ENCODE data around the gene OR7C1. TPM values are rescaled to one million over a fixed set of nuclear protein-coding genes. Genes with fewer than 3 reads are reported as not detected.
"Not testable (repeated sequence)": the region's sequence is repeated elsewhere in the genome, so short reads cannot be mapped to it uniquely, and the experiment has no call there.

Gene OR7C1
- total RNA-seq, 1 donor from 2014 or later, result not detected

DNA sequence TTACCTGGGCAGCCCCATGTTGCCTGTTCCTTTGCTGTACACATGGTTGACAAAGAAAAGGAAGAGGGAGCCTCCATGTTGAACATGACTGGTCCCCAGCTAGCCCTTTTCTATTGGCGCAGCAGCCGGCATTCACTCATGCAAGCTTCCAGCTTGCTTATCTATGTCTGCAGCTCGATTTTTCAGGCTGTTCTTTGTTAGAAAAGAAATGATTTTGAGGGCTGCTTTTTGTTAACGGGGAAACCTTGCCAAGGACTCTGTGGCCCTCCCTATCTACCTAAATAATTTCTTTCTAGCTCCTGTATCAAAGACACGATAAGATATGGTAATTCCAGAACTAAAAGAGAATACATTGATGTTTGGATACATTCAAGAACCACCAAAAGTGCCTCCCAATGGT is 36.2 kb downstream of the OR7C1 start:
- DNase-seq (ENCODE audit: low read depth, low spot score), result no peak
- Mint-ChIP-seq H3K27me3 (ENCODE audit: low read depth) (peaks cover 59% of the 10 kb centered on the region), H3K4me3 (no peak overlapping the region), H3K36me3 (ENCODE audit: low read depth) (no peaks in the 10 kb centered on the region), H3K27ac (ENCODE audit: unreplicated experiment) (no peak overlapping the region), H3K9me3 (peaks cover 2% of the 10 kb centered on the region), H3K4me1 (no peaks in the 10 kb centered on the region)
- TF ChIP-seq, protein P1, sequence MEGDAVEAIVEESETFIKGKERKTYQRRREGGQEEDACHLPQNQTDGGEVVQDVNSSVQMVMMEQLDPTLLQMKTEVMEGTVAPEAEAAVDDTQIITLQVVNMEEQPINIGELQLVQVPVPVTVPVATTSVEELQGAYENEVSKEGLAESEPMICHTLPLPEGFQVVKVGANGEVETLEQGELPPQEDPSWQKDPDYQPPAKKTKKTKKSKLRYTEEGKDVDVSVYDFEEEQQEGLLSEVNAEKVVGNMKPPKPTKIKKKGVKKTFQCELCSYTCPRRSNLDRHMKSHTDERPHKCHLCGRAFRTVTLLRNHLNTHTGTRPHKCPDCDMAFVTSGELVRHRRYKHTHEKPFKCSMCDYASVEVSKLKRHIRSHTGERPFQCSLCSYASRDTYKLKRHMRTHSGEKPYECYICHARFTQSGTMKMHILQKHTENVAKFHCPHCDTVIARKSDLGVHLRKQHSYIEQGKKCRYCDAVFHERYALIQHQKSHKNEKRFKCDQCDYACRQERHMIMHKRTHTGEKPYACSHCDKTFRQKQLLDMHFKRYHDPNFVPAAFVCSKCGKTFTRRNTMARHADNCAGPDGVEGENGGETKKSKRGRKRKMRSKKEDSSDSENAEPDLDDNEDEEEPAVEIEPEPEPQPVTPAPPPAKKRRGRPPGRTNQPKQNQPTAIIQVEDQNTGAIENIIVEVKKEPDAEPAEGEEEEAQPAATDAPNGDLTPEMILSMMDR (conservative IDR thresholded peaks at IDR 0.05), result no peak

DNA sequence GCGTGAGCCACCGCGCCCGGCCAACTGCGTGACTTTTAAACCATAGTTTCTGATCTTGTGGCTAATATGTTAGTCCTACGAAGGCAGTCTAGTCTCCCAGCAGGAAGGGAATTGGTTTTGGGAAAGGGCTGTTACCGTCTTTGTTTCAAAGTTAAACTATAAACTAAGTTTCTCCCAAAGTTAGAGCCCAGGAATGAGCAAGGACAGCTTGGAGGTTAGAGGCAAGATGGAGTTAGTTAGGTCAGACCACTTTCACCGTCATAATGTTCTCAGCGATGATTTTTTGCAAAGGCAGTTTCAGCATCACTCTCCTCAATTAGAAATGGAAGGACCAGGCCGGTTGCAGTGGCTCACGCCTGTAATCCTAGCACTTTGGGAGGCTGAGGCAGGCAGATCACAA is 39.0 kb downstream of the OR7C1 start:
- H3K4me1 Mint-ChIP-seq, result no peaks in the 10 kb centered on the region
- no peak overlapping the region for H3K27ac Mint-ChIP-seq (ENCODE audit: unreplicated experiment)
- no peaks in the 10 kb centered on the region for H3K36me3 Mint-ChIP-seq (ENCODE audit: low read depth)
- H3K27me3 Mint-ChIP-seq (ENCODE audit: low read depth), result peaks cover 66% of the 10 kb centered on the region
- no peak overlapping the region for H3K4me3 Mint-ChIP-seq
- TF ChIP-seq, protein P1 (conservative IDR thresholded peaks at IDR 0.05), result no peak
- DNase-seq (ENCODE audit: low read depth, low spot score), result no peak
- H3K9me3 Mint-ChIP-seq, result peaks cover 2% of the 10 kb centered on the region

DNA sequence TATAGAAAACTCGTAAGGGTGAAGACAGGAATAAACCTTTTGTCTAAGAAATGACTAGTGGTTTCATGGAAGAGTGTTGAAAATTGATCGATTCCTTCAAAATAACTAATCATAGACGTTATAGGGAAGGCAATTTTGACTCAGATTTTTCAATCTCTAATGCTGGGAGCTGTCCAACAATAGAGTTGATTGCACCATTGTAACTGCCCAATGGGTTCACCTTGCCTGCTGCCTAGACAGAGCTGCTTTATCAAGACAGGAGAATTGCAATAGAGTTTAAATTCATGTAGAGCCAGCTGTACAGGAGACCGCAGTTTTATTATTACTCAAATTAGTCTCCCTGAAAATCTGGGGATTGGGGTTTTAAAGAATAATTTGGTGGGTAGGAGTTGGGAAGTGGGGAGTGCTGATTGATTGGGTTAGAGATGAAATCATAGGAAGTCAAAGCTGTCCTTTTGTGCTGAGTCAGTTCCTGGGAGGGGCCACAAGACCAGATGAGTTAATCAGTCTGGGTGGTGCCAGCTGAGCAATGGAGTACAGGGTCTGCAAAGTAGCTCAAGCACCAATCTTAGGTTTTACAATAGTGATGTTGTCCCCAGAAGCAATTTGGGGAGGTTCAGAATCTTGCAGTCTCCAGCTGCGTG is 39.8 kb downstream of the OR7C1 start:
- Mint-ChIP-seq H3K27me3 (ENCODE audit: low read depth) (peaks cover 64% of the 10 kb centered on the region), H3K36me3 (ENCODE audit: low read depth) (no peaks in the 10 kb centered on the region), H3K9me3 (peaks cover 2% of the 10 kb centered on the region), H3K4me3 (no peak overlapping the region), H3K4me1 (no peaks in the 10 kb centered on the region), H3K27ac (ENCODE audit: unreplicated experiment) (no peak overlapping the region)
- DNase-seq (ENCODE audit: low read depth, low spot score), result no peak
- TF ChIP-seq, protein P1 (conservative IDR thresholded peaks at IDR 0.05), result no peak

DNA sequence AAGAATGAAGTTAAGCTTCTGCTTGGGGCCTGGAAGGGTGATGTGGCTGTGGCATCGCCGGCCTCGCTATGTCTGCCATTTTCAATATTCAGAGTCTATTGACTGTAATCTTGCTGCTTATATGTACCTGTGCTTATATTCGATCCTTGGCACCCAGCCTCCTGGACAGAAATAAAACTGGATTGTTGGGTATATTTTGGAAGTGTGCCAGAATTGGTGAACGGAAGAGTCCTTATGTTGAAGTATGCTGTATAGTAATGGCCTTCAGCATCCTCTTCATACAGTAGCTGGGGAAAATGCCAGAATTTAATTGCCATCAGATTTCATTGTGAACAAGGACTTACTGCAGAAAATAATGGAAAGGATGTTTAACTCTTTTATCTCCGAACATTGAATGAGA is 42.7 kb downstream of the OR7C1 start:
- H3K4me3 Mint-ChIP-seq; DNase-seq (ENCODE audit: low read depth, low spot score); H3K4me1 Mint-ChIP-seq; H3K27ac Mint-ChIP-seq (ENCODE audit: unreplicated experiment); H3K36me3 Mint-ChIP-seq (ENCODE audit: low read depth); H3K9me3 Mint-ChIP-seq: not testable (repeated sequence)
- H3K27me3 Mint-ChIP-seq (ENCODE audit: low read depth), result peaks cover 56% of the 10 kb centered on the region

DNA sequence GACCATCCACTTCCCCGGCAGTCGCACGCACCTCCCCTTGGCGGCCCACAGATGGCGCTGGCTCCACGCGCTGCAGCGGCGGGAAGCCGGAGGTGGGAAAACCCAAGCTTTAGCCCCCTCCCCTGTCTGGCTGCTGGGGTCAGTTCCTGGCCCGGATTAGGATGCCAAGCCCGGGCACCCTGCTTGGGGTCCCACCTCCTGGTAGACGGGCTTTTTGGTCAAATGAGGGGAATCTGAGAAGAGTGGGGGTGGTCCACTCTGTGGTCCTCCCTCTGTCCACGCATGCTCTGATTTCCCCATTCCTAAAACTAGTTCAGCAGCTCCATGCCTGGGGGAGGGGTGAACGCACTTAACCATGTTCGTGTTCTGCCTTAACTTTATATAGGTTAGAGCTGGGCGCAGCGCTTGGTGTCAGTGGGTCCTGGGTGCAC is 48.5 kb downstream of the OR7C1 start:
- Mint-ChIP-seq H3K4me1 (no peaks in the 10 kb centered on the region), H3K36me3 (ENCODE audit: low read depth) (no peaks in the 10 kb centered on the region), H3K27me3 (ENCODE audit: low read depth) (peaks cover 45% of the 10 kb centered on the region), H3K27ac (ENCODE audit: unreplicated experiment) (no peak overlapping the region), H3K4me3 (no peak overlapping the region), H3K9me3 (no peaks in the 10 kb centered on the region)
- DNase-seq (ENCODE audit: low read depth, low spot score), result peak; percentile 52
- TF ChIP-seq, protein P1 (conservative IDR thresholded peaks at IDR 0.05), result peak; percentile 76

DNA sequence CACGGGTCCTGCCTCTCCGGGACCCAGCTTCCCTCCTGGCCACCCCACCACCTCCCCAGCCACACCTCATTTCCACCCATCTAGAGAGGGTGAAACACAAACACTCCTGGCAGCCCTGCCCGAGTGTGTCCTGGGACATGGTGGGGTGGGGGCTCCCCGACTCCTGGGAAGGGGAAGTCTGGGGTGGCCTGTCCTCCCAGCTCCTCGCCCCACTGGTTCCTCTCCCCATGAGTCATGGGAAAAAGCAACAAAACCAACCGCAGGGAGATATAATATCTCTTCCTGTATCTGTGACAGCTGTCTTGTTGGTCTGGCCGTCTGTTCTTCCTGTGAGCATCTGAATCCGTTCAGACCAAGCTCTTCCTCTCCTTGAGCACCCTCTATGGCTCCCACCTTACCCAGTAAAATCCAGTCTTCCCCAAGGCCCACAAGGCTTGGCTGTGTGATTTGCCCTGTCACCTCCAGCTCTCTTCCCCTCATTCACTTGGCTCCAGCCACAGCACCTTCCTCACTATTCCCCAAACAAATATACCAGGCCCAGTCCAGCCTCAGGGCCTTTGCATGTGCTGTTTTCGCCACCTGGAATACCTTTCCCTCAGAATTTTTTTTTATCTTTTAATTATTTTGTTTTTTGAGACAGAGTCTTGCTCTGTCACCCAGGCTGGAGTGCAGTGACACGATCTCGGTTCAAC is 49.7 kb downstream of the OR7C1 start:
- not testable (repeated sequence) for H3K4me1 Mint-ChIP-seq; H3K4me3 Mint-ChIP-seq; DNase-seq (ENCODE audit: low read depth, low spot score); H3K36me3 Mint-ChIP-seq (ENCODE audit: low read depth); H3K27ac Mint-ChIP-seq (ENCODE audit: unreplicated experiment); H3K9me3 Mint-ChIP-seq
- peaks cover 36% of the 10 kb centered on the region for H3K27me3 Mint-ChIP-seq (ENCODE audit: low read depth)

DNA sequence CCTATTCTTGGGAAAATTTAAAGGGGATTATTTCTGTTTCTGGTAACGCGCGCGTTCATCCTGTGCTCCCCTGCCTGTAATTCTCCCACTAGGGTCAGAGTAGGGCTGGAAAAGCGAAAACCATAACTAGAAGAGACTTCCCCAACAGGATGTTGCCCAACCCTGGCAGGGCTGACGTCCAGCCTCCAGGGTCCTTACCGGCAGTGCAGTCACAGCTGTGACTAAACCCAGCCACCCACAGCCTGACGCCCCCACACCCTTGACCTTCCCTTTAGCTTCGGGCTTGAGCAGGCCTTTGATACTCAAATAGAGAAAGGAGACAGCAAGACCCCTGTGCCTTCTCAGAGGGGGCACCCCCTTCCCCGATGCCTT is 50.3 kb downstream of the OR7C1 start:
- not testable (repeated sequence) for H3K27ac Mint-ChIP-seq (ENCODE audit: unreplicated experiment); H3K4me3 Mint-ChIP-seq; H3K4me1 Mint-ChIP-seq; H3K9me3 Mint-ChIP-seq; DNase-seq (ENCODE audit: low read depth, low spot score); H3K36me3 Mint-ChIP-seq (ENCODE audit: low read depth)
- H3K27me3 Mint-ChIP-seq (ENCODE audit: low read depth), result peaks cover 31% of the 10 kb centered on the region

DNA sequence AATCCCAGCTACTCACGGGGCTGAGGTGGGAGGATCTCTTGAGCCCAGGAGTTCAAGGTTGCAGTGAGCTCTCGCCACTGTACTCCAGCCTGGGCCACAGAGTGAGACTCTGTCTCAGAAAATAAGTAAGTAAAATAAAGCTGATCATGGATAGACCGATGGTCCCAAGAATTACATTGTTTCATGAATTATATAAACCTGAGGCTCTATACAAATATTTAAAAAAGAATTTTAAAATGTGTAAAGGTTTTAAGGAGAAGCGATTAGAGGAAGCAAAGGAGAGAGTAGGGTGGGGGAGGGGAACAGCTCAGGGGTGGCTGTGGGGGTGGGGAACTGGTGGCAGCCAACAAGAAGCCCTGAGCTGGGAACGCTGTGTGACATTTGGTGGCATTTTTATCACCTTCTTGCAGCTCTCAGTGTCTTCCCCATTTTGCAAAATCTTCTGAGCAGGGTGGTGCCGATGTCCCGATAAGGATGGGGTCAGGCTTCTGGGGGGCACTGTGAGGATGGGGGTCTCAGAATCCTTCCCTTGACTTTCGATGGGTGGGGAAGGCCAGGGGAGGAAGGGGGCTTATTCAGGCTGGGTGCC is 51.5 kb downstream of the OR7C1 start:
- not testable (repeated sequence) for H3K4me3 Mint-ChIP-seq; H3K4me1 Mint-ChIP-seq; H3K27ac Mint-ChIP-seq (ENCODE audit: unreplicated experiment); DNase-seq (ENCODE audit: low read depth, low spot score); H3K9me3 Mint-ChIP-seq; H3K36me3 Mint-ChIP-seq (ENCODE audit: low read depth)
- H3K27me3 Mint-ChIP-seq (ENCODE audit: low read depth), result peaks cover 41% of the 10 kb centered on the region

Data from neural crest cell (in vitro differentiated cells).